Esophagus squamous epithelium (tissue), 4 donors: Measurements from ENCODE around the gene TUB.

ENCODE experiments used
- CTCF ChIP-seq, 6 experiments: fragments of 450-650 bp in 4 of 6; fragments of 200-600 bp in 2 of 6; sonication (generic) in 2 of 6; IDR thresholded peaks; one replicate each; pipeline ENCODE4 v1.5.1; 2016 to 2019; ENCODE audit warnings: antibody characterized with exemption in 6 of 6, mild to moderate bottlenecking in 4 of 6, moderate library complexity in 4 of 6
- POLR2A ChIP-seq, 4 donors: fragments of 450-650 bp; IDR thresholded peaks; one replicate each; pipeline ENCODE4 v1.6.1; 2017; ENCODE audit warnings: antibody characterized with exemption in 4 of 4, mild to moderate bottlenecking in 4 of 4, moderate library complexity in 3 of 4

- no peak for TF ChIP-seq POLR2A (IDR thresholded peaks at IDR 0.05)
- TF ChIP-seq CTCF (IDR thresholded peaks at IDR 0.05): no peak
These were observed 11.2 kb upstream of the TUB start for GRCh38 chr11:8069771-8070170.
